SIG-M5 treated with dmso at 0.1 percent for 504 hours (cell line): ENCODE measurements around the gene CPA4.
"Not testable (repeated sequence)": the region's sequence is repeated elsewhere in the genome, so short reads cannot be mapped to it uniquely, and the experiment has no call there.

Experiments used
- DNase-seq: peaks from one replicate; lab custom pipeline; 2025; ENCODE audit not compliant: unreplicated experiment; lab: John Stamatoyannopoulos, UW

CPA4 gene

DNA sequence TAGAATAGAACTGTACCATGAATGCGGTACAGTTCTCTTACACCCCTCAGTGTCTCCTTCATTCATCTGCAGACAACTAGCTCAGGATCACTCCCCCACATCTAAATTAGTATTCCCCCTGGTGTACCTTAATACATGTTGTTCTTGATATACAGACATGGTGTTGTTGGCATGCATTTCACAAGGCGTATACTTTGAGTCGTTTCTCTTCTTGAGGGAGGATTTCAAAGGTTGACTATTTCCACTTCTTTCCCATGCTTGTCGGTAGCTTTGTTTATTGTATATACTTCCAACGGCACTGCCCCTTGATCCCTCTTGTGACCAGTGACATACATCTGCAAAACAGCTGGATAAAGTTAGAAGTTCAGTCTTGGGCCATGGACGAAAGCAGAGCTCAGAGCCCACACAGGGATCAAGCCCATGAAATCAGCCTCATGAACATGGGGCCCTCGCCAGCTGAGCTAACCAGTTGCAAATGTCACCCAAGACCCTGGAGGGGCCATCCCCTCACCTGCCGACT, 8.6 kb downstream of the CPA4 start:
- no peak for DNase-seq

DNA sequence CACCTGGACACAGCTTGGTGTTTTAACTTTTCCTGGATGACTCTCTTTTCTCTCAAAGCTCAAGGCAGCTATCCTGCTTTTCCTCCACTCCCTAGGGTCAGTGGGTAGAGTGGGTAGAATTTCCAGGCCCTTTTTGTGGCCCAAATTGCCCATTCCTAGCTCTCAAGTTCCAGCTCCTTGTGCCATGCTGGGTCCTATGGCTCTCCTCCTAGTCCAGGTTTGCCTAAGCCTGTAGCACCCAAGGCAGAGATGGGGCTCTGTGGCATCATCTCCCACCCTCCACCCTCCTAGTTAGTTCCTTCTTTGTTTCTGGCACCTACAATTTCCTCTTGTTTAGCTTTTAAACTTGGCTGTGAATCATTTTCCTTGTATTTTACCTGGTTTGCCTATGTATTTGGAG, 9.7 kb downstream of the CPA4 start:
- no peak for DNase-seq

GRCh38 chr7:130303127-130303526, 10.2 kb downstream of the CPA4 start:
- DNase-seq = no peak

- no peak for DNase-seq
Observed at GRCh38 chr7:130303551-130303950, 10.6 kb downstream of the CPA4 start.

GRCh38 chr7:130303982-130304381, 11.0 kb downstream of the CPA4 start:
- DNase-seq = no peak

- DNase-seq = no peak
Observed at GRCh38 chr7:130304878-130305277, 11.9 kb downstream of the CPA4 start.

- DNase-seq = no peak
Observed at GRCh38 chr7:130305433-130306042, 12.6 kb downstream of the CPA4 start.

DNA sequence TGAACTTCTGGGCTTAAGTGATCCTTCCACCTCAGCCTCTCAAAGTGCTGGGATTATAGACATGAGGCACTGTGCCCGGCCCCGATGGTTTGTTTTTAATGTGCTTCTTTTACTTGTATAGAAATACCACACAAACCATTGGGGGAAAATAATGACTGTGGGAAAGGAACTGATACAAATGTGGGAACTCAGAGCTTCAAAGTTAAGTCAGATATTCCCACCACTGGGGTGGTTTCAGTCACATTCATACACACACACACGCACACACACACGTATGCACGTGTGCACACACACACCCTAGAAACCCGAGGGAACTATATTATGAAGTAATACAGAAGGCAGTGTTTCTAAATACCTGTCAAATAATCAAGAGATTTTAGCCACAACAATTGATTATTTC, 17.0 kb downstream of the CPA4 start:
- DNase-seq = no peak

- no peak for DNase-seq
Observed at GRCh38 chr7:130314305-130314704, 21.3 kb downstream of the CPA4 start.

- no peak for DNase-seq
Observed at GRCh38 chr7:130319541-130319940, 26.6 kb downstream of the CPA4 start.

GRCh38 chr7:130321542-130322229, 28.7 kb downstream of the CPA4 start:
- DNase-seq = not testable (repeated sequence)

- peak; percentile 44 for DNase-seq
Observed at GRCh38 chr7:130322615-130323014, 29.7 kb downstream of the CPA4 start.

DNA sequence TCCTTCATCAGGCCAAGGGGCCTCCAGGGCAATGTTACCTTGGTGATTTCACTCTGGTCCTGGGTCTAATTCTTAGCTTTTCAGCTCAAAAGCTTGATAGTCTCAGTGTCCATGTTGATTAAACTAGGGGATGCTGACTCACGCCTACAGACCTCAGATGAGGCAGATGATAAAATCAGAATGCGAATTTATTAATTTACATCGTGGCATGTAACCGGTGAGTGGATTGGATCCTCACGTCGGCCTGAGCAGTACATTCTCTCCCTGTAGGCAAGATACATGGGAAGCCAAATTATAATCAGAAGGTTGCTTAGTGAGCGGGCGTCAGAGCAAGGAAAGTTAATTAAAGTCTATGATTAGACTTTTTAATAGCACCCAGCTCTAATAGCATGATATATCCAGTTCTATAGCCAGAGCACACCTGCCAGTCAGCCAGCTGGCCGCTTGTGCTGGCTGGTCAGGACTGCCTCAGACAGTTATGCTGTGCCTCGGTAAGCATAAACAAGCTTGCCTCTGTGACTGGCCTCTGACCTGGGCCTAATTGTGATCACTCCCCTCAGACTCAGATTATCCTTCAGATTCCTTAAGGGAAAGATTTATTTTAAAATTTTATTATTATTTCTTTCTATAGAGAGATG, 31.5 kb downstream of the CPA4 start:
- no peak for DNase-seq

- no peak for DNase-seq
Observed at GRCh38 chr7:130329681-130330080, 36.7 kb downstream of the CPA4 start.

GRCh38 chr7:130332259-130333053, 39.5 kb downstream of the CPA4 start:
- no peak for DNase-seq

DNA sequence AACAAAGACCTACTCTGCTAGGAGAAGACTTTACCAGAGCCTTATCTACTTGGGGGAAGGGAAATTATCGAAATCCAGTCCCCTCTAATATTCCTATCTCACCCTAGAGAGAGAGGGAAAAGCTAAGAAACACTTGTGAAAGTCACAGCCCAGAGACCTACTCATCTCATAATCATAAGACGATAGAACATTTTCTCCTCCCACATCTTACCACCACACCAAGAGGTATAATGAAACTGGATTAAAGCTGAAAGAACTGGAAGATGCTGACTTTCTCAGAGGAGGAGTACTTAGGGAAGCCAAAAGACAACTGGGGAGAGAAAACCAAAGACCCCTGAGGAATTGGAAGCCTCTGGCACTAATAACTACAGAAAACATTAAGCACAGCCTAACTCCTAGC, 40.9 kb downstream of the CPA4 start:
- no peak for DNase-seq

DNA sequence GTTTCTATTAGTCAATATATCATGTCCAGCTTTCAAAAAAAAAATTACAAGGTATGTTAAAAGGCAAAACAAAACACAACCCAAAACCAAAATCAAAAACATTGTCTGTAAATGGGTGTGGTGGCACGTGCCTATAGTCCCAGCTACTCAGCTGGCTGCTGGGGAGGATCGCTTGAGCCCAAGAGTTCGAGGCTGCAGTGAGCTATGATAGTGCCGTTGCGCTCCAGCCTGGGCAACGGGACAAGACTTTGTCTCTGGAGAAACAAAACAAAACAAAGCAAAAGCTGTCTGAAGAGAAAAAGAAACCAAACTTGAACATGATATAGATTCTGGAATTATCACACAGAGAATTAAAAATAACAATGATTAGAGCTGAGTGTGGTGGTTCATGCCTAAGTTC, 41.3 kb downstream of the CPA4 start:
- no peak for DNase-seq

DNA sequence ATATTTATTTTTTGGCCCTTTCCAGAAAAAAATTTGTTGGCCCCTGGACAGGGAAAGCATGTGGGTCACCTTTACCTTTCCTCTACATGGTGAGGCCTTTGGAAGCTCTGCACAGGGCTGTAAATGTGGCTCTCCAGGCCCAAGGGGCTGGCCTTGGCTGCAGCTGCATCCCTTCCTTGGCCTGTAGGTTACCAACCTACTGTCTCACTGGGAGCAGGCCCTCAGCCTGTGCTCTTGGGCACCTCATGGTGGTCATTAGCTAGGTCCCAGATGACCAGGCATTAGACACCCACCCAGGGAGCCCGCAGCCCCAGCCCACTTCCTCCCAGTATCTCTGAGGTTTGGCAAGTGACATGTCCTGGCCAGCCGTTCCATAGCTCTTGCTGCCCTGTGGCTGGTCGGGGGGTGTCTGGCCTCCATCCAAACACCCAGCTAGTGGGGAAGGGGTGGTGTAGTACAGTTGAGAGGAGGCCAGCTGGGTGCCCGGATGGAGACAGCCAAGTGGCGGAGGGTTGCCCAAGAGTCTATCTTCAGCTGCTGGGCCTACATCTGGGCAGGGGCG, 44.5 kb downstream of the CPA4 start:
- DNase-seq = no peak

- no peak for DNase-seq
Observed at GRCh38 chr7:130338233-130338632, 45.3 kb downstream of the CPA4 start.

DNA sequence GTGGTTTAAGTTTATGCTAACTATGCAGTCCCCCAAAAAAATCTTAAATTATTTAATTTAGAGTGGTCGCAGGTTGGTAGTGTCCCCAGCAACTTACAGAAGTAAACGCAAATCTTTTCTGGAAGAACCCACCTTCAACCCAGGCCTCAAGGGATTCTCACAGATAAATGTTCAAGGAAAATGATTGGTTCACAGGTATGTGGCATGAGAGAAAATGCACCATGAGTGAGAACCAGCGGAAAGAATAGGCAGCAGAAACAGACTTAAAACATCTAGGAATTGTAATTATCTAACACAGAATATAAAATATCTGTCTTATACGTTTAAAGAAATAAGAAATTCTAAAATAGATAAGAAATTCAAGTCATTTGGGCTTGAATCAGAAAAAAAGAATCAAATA, 48.9 kb downstream of the CPA4 start:
- no peak for DNase-seq

GRCh38 chr7:130342701-130343380, 49.9 kb downstream of the CPA4 start:
- no peak for DNase-seq
